Measurements from ENCODE around the gene CELF4.

Gene CELF4

DNA sequence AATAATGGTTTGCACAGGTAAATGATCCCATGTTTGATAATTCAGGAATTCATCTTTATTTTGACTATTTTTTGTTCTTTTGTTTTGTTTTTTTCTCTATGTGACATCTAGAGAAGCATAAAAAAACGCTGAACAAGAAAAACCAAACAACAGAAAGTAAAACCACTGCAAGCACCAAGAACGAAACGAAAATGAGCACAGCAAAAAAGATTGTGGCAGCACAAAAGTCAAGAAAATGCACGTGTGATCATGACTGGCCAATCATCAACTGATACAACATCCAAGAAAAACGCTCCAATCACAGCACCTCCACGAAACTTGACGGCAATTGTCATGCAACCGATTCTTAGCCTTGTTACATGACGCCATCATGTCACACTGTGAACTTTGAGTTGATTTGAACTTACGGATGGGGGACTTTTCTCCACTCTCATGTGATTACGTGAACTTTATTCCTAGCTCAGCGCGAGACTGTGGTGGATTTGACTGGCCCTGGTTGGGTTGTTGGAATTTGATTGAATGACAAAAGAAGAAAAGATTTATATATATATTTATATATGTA, 318.7 kb downstream of the CELF4 start:
- in situ Hi-C loops (cut with HindIII; ENCODE audit: low sequenced_read_pairs) = no loop called here
- H3K4me3 ChIP-seq (ENCODE audit: low read depth, low read length) = no peak overlapping the region
- no peak for DNase-seq (ENCODE audit: low read depth, low spot score)
- TF ChIP-seq, protein P1, sequence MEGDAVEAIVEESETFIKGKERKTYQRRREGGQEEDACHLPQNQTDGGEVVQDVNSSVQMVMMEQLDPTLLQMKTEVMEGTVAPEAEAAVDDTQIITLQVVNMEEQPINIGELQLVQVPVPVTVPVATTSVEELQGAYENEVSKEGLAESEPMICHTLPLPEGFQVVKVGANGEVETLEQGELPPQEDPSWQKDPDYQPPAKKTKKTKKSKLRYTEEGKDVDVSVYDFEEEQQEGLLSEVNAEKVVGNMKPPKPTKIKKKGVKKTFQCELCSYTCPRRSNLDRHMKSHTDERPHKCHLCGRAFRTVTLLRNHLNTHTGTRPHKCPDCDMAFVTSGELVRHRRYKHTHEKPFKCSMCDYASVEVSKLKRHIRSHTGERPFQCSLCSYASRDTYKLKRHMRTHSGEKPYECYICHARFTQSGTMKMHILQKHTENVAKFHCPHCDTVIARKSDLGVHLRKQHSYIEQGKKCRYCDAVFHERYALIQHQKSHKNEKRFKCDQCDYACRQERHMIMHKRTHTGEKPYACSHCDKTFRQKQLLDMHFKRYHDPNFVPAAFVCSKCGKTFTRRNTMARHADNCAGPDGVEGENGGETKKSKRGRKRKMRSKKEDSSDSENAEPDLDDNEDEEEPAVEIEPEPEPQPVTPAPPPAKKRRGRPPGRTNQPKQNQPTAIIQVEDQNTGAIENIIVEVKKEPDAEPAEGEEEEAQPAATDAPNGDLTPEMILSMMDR (IDR thresholded peaks at IDR 0.05; ENCODE audit: low read depth, low read length) = no peak

DNA sequence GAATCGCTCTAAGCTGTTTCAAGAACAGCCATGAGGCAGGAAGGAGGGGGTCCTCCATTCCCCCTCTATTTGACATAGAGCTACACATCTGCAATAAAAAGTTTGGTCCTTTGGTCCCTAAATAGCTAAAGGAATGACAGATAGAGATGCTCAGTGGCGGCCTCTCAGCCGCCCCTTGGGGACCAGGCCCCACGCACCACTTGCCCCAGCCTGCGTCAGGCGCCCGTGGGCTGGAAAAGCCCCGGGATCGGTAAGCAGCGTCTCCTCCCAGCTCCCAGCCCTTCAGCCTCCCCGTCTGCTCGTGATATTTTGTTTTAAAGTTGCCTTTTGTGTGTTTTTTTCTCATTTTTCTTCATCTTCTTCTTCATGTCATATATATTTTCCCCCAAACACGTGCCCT, 321.0 kb downstream of the CELF4 start:
- no peak for DNase-seq (ENCODE audit: low read depth, low spot score)
- in situ Hi-C loops (cut with HindIII; ENCODE audit: low sequenced_read_pairs) = no loop called here
- TF ChIP-seq, protein P1 (IDR thresholded peaks at IDR 0.05; ENCODE audit: low read depth, low read length) = no peak
- H3K4me3 ChIP-seq (ENCODE audit: low read depth, low read length) = no peak overlapping the region

DNA sequence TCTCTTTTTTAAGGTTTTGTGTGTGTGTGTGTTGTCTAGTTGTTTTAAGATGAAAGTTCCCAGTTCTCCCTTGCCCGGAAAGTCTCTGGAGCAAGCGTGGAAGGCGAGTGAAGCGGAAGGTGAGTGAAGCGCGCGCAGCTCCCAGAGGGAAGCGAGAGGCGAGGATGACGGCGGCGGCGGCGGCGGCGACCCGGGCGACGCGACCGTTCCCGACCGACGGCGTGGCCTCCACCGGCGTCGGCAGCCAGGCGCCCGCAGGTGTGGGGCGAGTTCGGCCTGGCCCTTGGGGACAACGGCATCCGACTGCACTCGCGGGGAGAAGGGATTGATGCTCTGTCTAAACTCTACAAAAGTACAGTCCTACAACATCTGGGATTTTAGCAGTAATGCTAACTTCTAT, 321.9 kb downstream of the CELF4 start:
- in situ Hi-C loops (cut with HindIII; ENCODE audit: low sequenced_read_pairs) = no loop called here
- no peak for DNase-seq (ENCODE audit: low read depth, low spot score)
- H3K4me3 ChIP-seq (ENCODE audit: low read depth, low read length) = no peak overlapping the region
- TF ChIP-seq, protein P1 (IDR thresholded peaks at IDR 0.05; ENCODE audit: low read depth, low read length) = no peak

- in situ Hi-C loops (cut with HindIII; ENCODE audit: low sequenced_read_pairs) = no loop called here
- TF ChIP-seq, protein P1 (IDR thresholded peaks at IDR 0.05; ENCODE audit: low read depth, low read length) = no peak
- no peak for DNase-seq (ENCODE audit: low read depth, low spot score)
- H3K4me3 ChIP-seq (ENCODE audit: low read depth, low read length) = no peak overlapping the region
Observed at GRCh38 chr18:37242826-37243560, 322.6 kb downstream of the CELF4 start.

GRCh38 chr18:37242091-37242490, 323.5 kb downstream of the CELF4 start:
- in situ Hi-C loops (cut with HindIII; ENCODE audit: low sequenced_read_pairs) = no loop called here
- TF ChIP-seq, protein P1 (IDR thresholded peaks at IDR 0.05; ENCODE audit: low read depth, low read length) = no peak
- no peak for DNase-seq (ENCODE audit: low read depth, low spot score)
- H3K4me3 ChIP-seq (ENCODE audit: low read depth, low read length) = no peak overlapping the region

DNA sequence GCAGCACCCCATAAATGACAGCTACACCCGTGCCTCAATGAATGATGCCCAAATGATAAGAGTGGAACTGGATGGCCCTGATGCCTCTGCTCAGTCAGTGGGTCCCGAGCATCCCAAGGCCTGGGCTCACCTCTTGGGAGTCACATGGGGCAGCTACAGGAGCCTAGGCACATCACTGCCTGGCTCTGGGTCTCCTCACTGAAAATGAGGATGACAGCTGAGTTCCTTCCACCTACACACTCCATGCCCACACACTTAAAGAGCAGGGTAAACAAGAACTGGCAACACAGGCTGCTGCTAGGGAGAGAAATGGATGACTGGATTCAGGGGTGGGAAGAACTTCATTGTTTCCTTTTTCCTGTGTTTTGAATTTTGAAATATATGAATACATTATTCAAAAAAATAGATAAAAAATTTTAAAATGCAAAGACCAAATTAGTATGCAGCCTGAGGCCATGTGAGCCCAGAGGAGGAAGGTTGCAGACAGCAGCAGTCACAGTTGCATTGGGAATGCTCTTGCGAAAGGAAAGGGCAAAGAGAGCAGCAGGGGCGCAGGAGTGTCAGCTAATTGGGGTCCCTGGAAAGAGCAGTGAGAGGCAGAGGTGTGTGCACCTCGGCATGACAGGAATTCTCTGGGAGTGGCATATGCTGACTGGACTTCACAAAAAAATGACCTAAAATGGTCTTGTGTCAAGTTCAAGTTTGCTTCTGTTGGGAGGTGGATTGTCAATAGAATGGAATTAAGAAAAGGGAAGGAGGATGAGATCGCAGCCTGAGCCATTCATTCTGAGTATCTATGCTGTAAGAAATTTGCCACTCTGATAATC, 327.1 kb downstream of the CELF4 start:
- DNase-seq (ENCODE audit: low read depth, low spot score) = no peak
- no peak overlapping the region for H3K4me3 ChIP-seq (ENCODE audit: low read depth, low read length)
- in situ Hi-C loops (cut with HindIII; ENCODE audit: low sequenced_read_pairs) = no loop called here
- TF ChIP-seq, protein P1 (IDR thresholded peaks at IDR 0.05; ENCODE audit: low read depth, low read length) = no peak
